Esophagus muscularis mucosa (tissue), 4 donors: Measurements from ENCODE around the gene KCNJ6.

ENCODE experiments used
- CTCF ChIP-seq, 3 experiments: fragments of 200-600 bp in 2 of 3; fragments of 450-650 bp in 1 of 3; sonication (generic) in 2 of 3; IDR thresholded peaks; one replicate each; pipeline ENCODE4 v1.5.1; 2017 to 2019; ENCODE audit warnings: antibody characterized with exemption in 3 of 3, mild to moderate bottlenecking in 2 of 3, moderate library complexity in 1 of 3
- EP300 ChIP-seq: sonication (generic); formaldehyde crosslinking; IDR thresholded peaks from one replicate; pipeline ENCODE4 v1.6.1; 2017; ENCODE audit warnings: antibody characterized with exemption
- POLR2A ChIP-seq: fragments of 450-650 bp; IDR thresholded peaks from one replicate; pipeline ENCODE4 v1.6.1; 2017; ENCODE audit warnings: antibody characterized with exemption, moderate library complexity, mild to moderate bottlenecking, low read depth
- POLR2AphosphoS5 ChIP-seq, 2 donors: sonication (generic); formaldehyde crosslinking; IDR thresholded peaks; one replicate each; pipeline ENCODE4 v1.6.1; 2017; ENCODE audit warnings: antibody characterized with exemption in 2 of 2

- TF ChIP-seq CTCF (IDR thresholded peaks at IDR 0.05), result no peak
- TF ChIP-seq POLR2A, result no peak
- no peak for TF ChIP-seq EP300
- no peak for TF ChIP-seq POLR2AphosphoS5 (IDR thresholded peaks at IDR 0.05)
Observed at GRCh38 chr21:37746849-37747248, 169.4 kb downstream of the KCNJ6 start.
